Activated CD8-positive, alpha-beta memory T cell treated with anti-CD3 and anti-CD28 coated beads, Interleukin-2, amount 50 U/mL, for 1 hour (primary cell): Measurements from ENCODE around the gene ZP3.
"Not testable (repeated sequence)": the region's sequence is repeated elsewhere in the genome, so short reads cannot be mapped to it uniquely, and the experiment has no call there.

Experiments used
- DNase-seq: peaks from one replicate; pipeline ENCODE4 v3.0.0-alpha.2; 2020; ENCODE audit errors: extremely low read depth

The ZP3 gene

DNA sequence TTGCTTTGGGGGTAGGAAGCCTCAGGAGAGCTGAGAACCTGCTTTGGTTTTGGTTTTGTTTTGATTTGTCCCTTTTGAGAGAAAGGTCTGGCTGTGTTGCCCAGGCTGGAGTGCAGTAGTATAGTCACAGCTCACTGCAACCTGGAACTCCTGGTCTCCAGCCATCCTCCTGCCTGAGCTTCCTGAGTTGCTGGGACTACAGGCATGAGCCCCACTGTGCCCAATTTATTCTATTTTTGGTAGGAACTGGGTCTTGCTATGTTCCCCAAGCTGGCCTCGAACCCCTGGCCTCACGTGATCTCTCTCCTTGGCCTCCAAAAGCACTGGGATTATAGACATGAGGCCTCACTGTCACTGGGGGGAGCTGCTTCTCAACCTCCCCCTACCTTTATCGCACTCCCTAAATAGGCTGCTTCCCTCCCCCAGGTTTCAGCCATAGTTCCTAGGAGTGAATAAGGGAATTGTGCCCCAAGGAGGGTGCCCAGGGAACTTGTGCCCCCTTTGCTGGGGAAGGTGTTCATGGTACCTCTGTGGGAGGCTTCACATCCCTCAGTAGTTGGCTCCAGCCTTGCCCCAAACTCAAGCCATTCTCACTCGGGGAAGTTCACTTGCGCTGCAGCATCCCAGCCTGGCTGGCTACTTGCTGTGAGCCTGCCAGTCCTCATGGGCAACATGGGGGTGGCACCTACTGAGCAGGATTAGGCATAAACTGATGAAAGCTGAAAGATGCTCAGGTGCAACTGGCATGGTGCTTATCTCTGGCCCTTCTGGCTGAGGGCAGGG, 18.1 kb downstream of the ZP3 start:
- DNase-seq: not testable (repeated sequence)

DNA sequence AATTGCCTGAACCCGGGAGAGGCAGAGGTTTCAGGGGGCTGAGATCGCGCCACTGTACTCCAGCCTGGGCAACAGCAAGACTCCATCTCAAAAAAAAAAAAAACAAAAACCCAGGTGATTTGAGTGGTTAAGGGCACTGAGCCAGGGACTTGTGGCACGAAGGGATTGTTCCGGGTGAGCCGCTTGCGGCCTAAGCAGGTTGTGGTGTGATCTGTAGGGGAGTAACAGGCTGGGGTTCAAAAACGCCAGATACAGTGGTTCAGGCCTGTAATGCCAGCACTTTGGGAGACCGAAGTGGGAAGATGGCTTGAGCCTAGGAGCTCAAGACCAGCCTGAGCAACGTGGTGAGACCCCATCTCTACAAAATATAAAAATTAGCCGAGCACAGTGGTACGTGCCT, 19.1 kb downstream of the ZP3 start:
- not testable (repeated sequence) for DNase-seq

DNA sequence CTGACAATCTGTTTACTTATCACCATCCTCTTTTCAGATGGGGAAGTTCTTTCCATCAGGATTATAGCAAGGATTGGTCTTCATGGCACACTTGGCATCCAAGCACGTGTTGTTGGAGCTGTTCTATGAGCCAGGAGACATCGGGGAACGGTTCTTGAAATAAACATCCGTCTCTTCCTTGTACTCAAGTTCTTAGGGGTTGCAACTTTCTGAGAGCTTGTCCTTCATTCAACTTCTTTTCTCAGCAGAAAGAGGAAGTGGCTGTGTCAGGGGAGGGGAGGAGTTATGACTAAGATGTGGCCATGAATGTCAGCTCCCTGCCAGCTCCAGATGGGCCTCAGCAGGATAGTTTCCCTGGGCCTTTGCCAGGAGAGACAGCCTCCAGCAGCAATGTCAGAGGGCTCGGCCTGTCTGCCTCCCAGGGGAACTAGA, 20.8 kb downstream of the ZP3 start:
- DNase-seq: not testable (repeated sequence)

DNA sequence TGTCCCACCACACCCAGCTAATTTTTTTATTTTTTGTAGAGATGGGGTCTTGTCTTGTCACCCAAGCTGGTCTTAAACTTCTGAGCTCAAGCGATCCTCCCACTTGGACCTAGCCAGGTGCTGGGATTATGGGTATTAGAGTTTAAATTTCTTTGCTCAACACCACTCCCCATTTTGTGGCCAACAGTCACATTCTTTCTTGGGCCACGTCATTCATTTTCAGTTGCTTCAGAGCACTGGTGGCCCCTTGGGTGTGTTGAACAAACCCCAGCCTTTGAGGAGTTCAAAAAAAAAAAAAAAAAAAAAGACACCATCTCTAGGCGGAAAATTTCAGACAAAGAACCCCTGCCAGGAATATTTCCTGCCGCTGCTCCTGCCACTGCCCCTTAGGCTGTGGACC, 32.3 kb downstream of the ZP3 start:
- DNase-seq: not testable (repeated sequence)

DNA sequence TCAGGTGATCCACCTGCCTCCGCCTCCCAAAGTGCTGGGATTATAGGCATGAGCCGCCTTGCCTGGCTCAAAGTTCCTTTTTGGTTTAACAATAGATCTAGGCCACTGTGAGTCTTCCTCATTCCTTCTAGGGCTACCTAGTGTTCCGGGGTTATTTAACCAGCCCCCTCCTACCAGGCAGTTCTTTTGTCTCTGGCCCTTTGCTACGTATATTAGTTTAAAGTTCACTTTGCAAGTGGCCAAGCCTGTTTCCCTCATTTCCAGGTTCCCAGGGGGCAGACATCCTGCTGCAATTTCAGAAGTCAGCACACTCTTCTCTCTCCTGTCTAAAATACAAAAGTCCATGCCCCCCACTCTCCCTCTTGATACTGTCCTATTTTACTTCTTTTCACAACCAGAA, 33.8 kb downstream of the ZP3 start:
- not testable (repeated sequence) for DNase-seq

DNA sequence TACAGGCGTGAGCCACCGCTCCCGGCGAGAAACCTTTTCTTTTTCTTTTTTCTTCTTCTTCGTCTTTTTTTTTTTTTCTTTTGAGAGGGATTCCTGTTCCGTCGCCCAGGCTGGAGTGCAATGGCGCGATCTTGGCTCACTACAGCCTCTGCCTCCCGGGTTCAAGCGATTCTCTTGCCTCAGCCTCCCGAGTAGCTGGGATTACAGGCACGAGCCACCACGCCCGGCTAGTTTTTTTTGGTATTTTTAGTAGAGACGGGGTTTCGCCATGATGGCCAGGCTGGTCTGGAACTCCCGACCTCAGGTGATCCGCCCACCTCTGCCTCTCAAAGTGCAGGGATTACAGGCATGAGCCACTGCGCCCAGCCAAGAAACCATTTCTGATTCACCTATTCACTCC, 36.0 kb downstream of the ZP3 start:
- not testable (repeated sequence) for DNase-seq

DNA sequence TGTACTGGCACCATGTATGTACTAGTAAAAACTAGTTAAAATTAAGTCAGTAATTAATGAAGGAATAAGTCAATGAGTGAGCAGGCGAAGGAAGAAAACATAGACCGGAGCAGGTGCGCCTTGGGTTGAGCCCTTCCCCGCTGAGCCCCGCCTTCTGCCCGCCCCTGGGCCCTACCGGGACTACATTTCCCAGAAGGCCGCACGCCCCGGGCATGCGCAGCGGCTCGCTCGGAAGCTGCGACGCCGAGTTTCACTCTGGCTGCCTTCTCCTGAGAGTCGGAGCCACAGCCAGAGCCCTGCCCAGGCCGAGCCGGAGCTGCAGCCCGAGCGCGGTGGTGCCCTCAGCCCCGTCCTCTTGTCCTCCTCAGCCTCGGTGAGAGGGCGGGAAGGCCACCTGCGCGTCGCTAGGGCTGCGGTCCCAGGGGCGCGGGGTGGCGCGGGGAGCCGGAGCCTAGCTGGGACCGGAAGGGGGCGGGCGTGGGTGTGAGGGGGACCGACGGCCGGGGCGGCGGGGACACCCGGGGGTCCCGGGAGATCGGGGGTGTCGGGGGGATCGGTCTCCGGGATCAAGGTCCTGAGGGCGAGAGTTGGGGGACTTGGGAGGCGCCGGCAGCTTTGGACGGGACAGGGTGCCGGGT, 36.8 kb downstream of the ZP3 start, which contains the start of gene DTX2:
Gene DTX2, plus strand, starts transcription at position 246 of the 638 bp plus-strand sequence. CDS start 18,801 bp downstream, outside the sequence.
- not testable (repeated sequence) for DNase-seq

DNA sequence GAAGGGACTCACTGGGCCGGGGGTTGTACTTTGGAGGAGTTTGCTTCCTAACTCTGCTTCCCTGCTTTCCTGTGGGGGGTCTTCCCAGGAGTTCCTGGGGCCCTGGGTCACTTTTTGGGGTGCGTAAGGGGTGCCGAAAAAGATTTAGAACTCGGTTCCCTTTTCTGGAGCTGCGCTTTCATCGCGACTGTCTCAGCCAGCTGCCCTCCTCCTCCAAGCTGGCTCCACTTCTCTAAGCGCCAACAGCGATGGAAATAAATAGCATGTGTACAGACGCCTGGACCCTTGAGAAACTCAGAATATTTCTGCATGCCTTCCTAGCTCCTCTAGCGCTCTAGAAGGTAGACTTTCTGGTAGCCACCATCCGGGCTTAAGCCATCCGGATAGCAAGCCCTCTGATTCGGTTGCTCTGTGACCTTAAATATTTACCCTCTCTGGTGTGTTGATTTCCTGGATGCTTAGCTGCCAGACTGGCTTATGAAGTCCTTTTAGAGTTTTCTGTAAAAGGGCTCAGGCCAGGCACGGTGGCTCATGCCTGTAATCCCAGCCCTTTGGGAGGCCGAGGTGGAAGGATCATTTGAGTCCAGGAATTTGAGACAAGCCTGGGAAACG, 37.6 kb downstream of the ZP3 start:
- not testable (repeated sequence) for DNase-seq

DNA sequence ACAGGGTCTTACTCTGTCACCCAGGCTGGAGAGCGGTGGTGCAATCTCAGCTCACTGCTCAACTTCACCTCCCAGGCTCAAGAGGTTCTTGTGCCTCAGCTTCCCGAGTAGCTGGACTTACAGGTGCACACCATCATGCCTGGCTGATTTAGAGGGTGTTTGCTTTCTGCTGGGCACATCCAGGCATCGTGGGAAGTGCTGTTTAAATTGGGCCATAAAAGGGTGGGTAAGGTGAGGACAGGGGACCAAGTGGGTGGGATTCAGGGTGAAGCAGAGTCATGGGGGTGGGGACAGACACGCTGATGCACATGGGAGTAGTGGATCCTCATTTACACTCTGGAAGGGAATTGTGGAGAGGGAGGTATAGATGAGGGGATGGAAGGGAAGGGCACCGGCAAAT, 40.2 kb downstream of the ZP3 start:
- DNase-seq: not testable (repeated sequence)

DNA sequence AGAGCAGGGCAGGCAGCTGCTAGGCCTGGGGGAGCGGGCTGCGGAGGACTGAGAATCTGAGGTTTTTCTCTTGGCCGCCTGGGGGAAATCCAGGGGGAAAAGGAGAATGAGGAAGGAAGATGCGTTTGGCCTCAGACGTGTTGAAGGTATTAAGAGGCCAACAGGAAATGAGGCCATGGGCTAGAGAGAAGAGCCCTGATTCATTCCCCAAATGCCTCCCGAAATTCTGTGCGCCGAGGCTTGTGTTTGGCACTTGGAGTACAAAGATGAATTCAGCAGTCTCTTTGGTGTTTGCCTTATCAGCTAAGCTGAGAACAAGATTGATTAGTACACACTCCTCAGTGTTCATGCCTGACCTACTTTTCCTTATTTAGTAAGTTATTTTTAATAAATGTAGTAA, 41.2 kb downstream of the ZP3 start:
- DNase-seq: not testable (repeated sequence)

DNA sequence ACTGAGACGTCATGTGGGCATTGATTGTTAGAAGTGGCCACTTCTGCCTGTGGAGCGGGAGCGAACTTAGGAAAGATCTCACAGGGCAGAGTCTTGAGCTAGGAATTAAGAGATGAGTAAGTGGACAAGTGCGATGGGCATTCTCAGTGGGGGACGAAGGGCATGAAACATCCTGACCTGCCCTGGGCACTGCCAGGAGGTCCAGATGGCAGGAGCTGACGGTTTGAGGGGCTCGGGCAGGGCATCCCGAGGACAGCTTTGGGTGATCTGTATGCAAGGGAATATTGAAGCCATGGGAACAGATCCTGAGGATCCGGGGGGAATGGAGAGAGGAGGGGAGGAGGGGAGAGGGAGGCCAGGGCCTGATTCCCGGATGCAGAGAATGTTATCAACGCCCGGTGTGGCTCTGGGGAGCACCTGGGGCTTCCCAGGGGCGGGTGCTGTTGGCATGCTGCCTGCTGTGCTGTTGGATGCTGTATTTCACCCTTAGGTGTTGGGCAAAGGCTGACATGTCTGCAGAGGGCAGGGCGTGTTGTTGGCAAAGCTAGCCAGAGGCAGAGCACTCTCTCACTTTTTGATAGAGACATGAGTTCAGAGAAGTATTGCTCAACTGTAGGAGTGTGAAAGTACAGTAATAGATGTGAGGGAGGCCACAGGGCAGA, 43.1 kb downstream of the ZP3 start:
- not testable (repeated sequence) for DNase-seq

DNA sequence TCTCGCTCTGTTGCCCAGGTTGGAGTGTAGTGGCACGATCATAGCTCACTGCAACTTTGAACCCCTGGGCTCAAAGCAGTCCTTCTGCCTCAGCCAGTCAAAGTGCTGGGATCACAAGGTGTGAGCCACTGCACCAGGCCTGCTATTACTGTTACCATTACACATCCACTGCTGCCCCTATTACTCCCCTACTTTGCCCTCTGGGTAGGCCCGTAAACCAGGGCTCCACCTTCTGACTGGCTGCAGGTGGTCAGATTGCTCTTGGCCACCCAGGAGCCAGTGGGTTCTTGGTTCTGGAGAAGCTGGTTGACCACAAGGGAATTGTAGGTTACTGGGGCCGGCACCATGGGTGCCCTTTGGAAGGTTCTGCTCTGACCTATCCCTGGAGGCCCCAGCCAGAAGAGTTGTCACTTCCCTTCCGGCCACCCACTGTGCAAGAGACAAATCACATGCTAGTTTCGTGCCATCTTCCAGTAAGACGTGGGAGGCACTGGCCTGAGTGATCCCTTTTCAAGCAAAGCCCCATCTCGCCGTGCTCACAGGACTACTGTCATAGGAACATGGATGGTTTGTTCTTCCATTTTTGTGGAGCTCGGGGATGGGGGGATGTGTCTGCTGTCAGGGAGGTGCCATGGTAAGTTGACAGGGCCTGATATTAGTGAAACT, 46.9 kb downstream of the ZP3 start:
- not testable (repeated sequence) for DNase-seq

DNA sequence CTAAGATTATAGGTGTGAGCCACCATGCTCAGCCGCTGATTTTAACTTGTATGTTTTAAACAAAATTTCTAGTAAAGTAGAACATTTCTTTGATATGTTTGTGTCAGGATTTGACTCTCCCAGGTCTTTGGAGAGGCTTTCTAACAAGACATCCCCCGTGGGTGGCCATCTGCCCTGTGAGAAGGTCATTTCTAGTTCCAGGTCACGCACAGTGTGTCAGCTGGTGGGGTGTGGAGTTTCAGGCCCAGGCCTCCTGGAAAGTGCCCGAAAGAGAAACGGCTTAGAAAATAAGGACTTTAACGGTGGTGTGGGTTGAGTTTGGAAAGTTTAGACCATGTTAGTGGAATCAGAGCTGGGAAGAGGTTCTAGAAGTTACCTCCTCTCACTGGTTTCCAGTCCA, 48.3 kb downstream of the ZP3 start:
- not testable (repeated sequence) for DNase-seq

DNA sequence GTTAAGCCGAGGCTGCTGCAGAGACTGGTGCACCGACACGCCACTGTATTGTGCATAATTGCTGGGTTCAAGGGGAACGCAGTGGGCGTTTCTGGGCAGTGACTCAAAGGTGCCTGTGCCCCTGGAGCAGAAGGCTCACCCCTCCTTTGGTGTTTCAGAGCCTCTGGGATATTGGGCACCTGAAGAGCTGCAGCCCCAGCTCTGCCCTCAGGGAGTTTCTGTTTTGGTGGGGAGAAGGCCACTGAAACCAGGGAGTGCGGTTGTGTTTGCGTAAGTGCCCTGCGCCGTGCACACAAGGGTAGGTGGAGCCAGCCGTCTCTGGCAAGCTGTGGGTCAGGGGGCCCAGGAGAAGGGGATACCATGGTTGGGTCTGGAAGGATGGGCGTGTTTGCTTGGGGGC, 51.5 kb downstream of the ZP3 start:
- DNase-seq: not testable (repeated sequence)

DNA sequence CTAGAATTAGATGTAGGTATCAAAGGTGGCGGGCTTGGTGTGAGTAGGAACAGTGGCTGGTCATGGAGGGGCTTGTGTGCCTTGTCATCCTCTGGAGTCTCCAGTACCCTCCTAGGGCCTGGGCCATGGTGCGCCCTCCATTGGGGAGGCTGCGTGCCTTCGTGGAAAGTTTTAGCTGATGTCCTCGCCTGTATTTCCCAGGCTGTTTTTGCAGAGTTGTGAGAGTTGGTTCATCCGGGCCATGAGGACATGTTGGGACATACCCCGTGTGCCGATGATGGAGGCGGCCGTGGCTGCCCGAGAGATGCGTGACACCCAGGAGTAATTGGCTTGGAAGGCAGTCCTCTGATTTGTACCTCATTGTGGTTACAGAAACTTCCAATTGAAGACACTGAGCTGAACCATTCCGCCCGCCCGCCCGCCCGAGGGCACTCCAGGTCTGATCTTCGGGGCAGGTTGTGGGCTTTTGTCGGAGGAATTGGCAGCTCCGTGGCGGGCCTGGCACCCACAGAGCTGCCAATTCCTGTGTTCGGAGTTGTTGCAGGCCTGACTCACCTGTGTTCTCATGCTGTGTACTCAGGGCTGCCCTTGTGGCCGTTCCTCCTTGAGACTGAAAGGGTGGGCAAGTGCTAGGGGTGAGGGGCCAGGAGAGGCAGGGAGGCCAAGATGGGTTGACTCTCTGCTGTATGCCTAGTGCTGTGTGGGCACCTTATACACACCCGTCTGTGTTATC, 52.2 kb downstream of the ZP3 start:
- not testable (repeated sequence) for DNase-seq

DNA sequence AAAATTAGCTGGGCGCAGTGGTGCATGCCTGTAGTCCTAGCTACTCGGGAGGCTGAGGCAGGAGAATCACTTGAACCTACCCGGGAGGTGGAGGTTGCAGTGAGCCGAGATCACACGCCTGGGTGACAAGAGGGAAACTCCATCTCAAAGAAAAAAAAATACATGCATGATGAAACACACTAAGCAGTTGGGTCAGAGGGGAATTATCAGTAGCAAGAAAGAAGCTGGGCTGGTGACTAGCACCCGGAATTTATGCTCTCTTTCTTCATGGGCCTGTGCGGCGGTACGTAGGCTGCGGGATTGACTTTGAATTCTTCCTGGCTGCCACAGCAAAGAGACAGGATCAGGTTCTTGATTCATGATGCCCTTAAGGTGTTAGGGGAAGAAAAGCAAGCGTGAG, 54.9 kb downstream of the ZP3 start:
- not testable (repeated sequence) for DNase-seq

DNA sequence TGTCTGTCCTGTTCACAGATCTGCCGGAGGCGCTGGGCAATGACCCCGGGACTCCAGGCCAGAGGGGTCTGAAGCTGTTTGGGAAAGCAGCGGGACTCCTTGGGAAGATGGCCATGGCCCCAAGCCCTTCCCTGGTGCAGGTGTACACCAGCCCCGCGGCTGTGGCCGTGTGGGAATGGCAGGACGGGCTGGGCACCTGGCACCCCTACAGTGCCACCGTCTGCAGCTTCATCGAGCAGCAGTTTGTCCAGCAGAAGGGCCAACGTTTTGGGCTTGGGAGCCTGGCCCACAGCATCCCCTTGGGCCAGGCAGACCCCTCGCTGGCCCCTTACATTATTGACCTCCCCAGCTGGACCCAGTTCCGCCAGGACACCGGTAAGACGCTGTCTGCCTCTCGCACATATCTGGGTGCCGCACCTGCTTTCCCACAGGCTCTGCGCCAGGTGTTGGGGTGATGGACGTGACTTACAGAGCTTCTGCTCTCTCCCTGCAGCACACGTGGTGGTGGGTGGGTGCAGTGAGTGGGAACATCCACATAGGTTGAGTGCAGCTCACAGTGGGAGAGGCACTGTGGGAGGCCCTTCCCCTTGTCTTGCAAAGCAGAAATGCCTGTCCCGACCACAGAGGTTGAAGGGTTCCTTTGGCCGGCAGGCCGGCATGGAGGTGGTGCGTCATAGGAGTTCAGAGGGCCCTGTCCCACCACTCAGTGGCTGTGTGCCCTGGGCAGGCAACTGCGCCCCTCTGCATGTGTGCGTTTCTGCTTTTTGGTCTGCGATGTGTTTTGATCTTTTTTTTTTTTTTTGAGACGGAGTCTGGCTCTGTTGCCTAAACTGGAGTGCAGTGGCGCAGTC, 55.9 kb downstream of the ZP3 start:
- DNase-seq: not testable (repeated sequence)

DNA sequence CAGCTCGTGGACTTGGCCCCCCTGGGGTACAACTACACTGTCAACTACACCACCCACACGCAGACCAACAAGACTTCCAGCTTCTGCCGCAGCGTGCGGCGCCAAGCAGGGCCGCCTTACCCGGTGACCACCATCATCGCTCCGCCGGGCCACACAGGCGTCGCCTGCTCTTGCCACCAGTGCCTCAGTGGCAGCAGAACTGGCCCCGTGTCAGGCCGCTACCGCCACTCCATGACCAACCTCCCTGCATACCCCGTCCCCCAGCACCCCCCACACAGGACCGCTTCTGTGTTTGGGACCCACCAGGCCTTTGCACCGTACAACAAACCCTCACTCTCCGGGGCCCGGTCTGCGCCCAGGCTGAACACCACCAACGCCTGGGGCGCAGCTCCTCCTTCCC, 57.9 kb downstream of the ZP3 start:
- not testable (repeated sequence) for DNase-seq

DNA sequence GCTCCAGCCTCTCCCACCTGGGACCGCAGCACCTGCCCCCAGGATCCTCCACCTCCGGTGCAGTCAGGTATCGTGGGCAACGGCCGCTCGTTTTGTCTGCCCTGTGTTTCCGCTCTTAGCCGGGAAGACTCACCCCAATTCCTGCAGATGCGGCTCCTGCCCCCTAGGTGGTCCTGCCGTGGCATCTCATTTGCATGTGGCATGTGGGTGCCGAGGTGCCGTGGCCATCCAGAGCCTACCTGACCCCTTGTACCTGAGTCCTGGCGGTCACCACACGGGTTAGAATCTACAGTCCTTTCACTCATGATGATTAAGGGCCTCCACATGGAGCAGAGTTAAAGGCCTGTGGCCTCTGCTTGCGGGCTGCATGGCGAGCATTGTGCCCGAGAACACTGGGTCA, 58.3 kb downstream of the ZP3 start:
- DNase-seq: not testable (repeated sequence)

DNA sequence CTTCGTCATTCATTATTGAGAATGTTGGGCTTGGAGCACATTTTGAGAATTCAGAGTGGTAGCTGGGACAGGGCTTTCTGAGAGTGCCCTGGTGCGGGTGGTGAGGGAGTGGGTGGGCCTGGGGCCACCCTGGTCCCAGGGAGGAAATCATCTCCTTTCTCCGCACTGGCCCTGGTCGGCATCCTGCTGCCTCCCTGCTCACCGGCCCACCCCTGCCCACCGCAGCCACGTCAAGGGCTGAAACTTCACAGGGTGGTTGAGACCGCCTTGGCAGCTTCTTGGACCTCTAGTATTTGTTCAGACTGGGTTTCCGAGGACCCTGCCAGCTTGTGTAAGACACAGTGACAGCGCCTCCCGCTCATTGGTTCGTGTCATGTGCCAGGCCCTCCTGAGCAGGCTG, 59.7 kb downstream of the ZP3 start:
- DNase-seq: not testable (repeated sequence)
